OCI-LY7 (cell line): ENCODE results near the gene PAX2. TPM values are rescaled to one million over a fixed set of nuclear protein-coding genes. Genes with fewer than 3 reads are reported as not detected.

Source experiments
- BruUV-seq: library from RNA; stranded (reverse); fragments of 400-500 nt; replicated peaks from 2 replicates; lab custom pipeline; 2021; lab: Mats Ljungman, UMichigan
- CTCF ChIA-PET: fragments of 300-600 bp; sonication (Branson Sonifier 250); formaldehyde crosslinking; loops from one replicate; lab custom pipeline; 2022; ENCODE audit warnings: antibody characterized with exemption; ENCODE audit not compliant: unreplicated experiment; lab: Charles Lee
- POLR2A ChIA-PET: fragments of 300-600 bp; sonication (Branson Sonifier 250); formaldehyde crosslinking; loops from one replicate; lab custom pipeline; 2022; ENCODE audit warnings: antibody characterized with exemption; lab: Charles Lee
- DNase-seq: peaks from one replicate; pipeline ENCODE4 v3.0.0-alpha.2; 2015; ENCODE audit warnings: low spot score
- H2AFZ ChIP-seq: fragments of 200-600 bp; sonication (generic), shearing (Covaris generic); 2 replicates; pipeline ENCODE4 v1.6.1; 2014; ENCODE audit warnings: mild to moderate bottlenecking, antibody characterized with exemption, low read length, moderate library complexity
- H3K27ac ChIP-seq: fragments of 200-600 bp; sonication (generic); 2 replicates; pipeline ENCODE4 v1.5.1; 2014; ENCODE audit warnings: mixed run types, low read depth, mild to moderate bottlenecking, moderate library complexity, low read length, inconsistent platforms; ENCODE audit not compliant: poor library complexity, severe bottlenecking
- H3K36me3 ChIP-seq: fragments of 200-600 bp; sonication (generic); 2 replicates; pipeline ENCODE4 v1.6.1; 2014; ENCODE audit warnings: mild to moderate bottlenecking, antibody characterized with exemption, low read length, moderate library complexity, mixed read lengths; ENCODE audit not compliant: insufficient read depth
- H3K4me1 ChIP-seq: fragments of 200-600 bp; sonication (generic); 2 replicates; pipeline ENCODE4 v1.5.1; 2014; ENCODE audit warnings: mild to moderate bottlenecking, low read length; ENCODE audit not compliant: insufficient read depth, poor library complexity, severe bottlenecking
- H3K4me2 ChIP-seq: fragments of 200-600 bp; sonication (generic); 2 replicates; pipeline ENCODE4 v1.6.1; 2014; ENCODE audit warnings: mild to moderate bottlenecking, low read length
- H3K4me3 ChIP-seq: fragments of 200-600 bp; sonication (generic); 2 replicates; pipeline ENCODE4 v1.5.1; 2014; ENCODE audit warnings: mild to moderate bottlenecking, low read depth, low read length; ENCODE audit not compliant: poor library complexity, severe bottlenecking
- H3K79me2 ChIP-seq: fragments of 200-600 bp; sonication (generic); 2 replicates; pipeline ENCODE4 v1.6.1; 2016; ENCODE audit warnings: low read depth, mild to moderate bottlenecking, low read length, moderate library complexity, mixed read lengths; ENCODE audit not compliant: insufficient read depth
- H3K9me2 ChIP-seq: fragments of 200-600 bp; sonication (generic); 2 replicates; pipeline ENCODE4 v1.6.1; 2016; ENCODE audit warnings: mild to moderate bottlenecking, low read length, mixed read lengths; ENCODE audit not compliant: insufficient read depth
- H3K9me3 ChIP-seq: fragments of 200-600 bp; sonication (generic); 2 replicates; pipeline ENCODE4 v1.6.1; 2014; ENCODE audit warnings: mild to moderate bottlenecking, mixed run types, low read length, mixed read lengths
- H4K20me1 ChIP-seq: fragments of 200-600 bp; sonication (generic); 2 replicates; pipeline ENCODE4 v1.6.1; 2014; ENCODE audit warnings: mild to moderate bottlenecking, antibody characterized with exemption, low read length, moderate library complexity, mixed read lengths; ENCODE audit not compliant: insufficient read depth
- CTCF ChIP-seq: fragments of 200-600 bp; sonication (generic); conservative IDR thresholded peaks from 2 replicates; pipeline ENCODE4 v1.5.1; 2014; ENCODE audit warnings: mild to moderate bottlenecking, antibody characterized with exemption, low read length, moderate library complexity, mixed read lengths
- EZH2phosphoT487 ChIP-seq: fragments of 200-600 bp; sonication (generic); IDR thresholded peaks from 2 replicates; pipeline ENCODE4 v1.6.1; 2018; ENCODE audit warnings: low read depth, borderline replicate concordance, mild to moderate bottlenecking, mixed run types, antibody characterized with exemption, low read length, moderate library complexity, mixed read lengths
- intact Hi-C: fragments of 100-400 bp; cut with micrococcal nuclease; formaldehyde crosslinking; loops from one replicate; pipeline ENCODE4 v1.10.0; 2022; ENCODE audit not compliant: unreplicated experiment
- total RNA-seq, 2 experiments: library from RNA; depleted of rRNA in 1 of 2; stranded (reverse); fragments of >200 nt in 1 of 2; shearing (Covaris generic) in 1 of 2; gene quantifications; 2 replicates each; pipeline ENCODE4 v1.2.3, GENCODE V29; 2014 to 2022

The PAX2 gene
- total RNA-seq, 2 experiments from 2014 or later = not detected

GRCh38 chr10:100714566-100714950, 30.8 kb upstream of the PAX2 start:
- Histone ChIP-seq H3K36me3 (no peaks in the 10 kb centered on the region), H3K79me2 (no peaks in the 10 kb centered on the region), H3K27ac (no peak overlapping the region), H3K4me1 (no peaks in the 10 kb centered on the region), H3K9me3 (no peaks in the 10 kb centered on the region), H3K9me2 (no peaks in the 10 kb centered on the region), H4K20me1 (no peaks in the 10 kb centered on the region; the same call in 1 of the 2 replicates), H2AFZ (no peak overlapping the region), H3K4me3 (no peak overlapping the region), H3K4me2 (no peak overlapping the region)
- no TSS peak for BruUV-seq
- POLR2A ChIA-PET = no interaction called here
- no peak for DNase-seq
- intact Hi-C loops = no loop called here
- TF ChIP-seq CTCF (no peak), EZH2phosphoT487 (no peak)
- CTCF ChIA-PET = no interaction called here

GRCh38 chr10:100715101-100715444, 30.3 kb upstream of the PAX2 start:
- no peaks in the 10 kb centered on the region for H3K79me2 ChIP-seq
- H3K9me3 ChIP-seq = no peaks in the 10 kb centered on the region
- no TSS peak for BruUV-seq
- H3K9me2 ChIP-seq = no peaks in the 10 kb centered on the region
- DNase-seq = no peak
- CTCF ChIA-PET = no interaction called here
- no peaks in the 10 kb centered on the region; the same call in 1 of the 2 replicates for H4K20me1 ChIP-seq
- no peak overlapping the region for H3K4me3 ChIP-seq
- no peaks in the 10 kb centered on the region for H3K4me1 ChIP-seq
- H2AFZ ChIP-seq = no peak overlapping the region
- POLR2A ChIA-PET = no interaction called here
- TF ChIP-seq CTCF (no peak), EZH2phosphoT487 (no peak)
- H3K36me3 ChIP-seq = no peaks in the 10 kb centered on the region
- intact Hi-C loops = no loop called here
- H3K4me2 ChIP-seq = no peak overlapping the region
- H3K27ac ChIP-seq = no peak overlapping the region

- no TSS peak for BruUV-seq
- CTCF ChIA-PET = no interaction called here
- intact Hi-C loops = no loop called here
Measured at GRCh38 chr10:100715445-100716385, 29.7 kb upstream of the PAX2 start.

More at GRCh38 chr10:100715445-100716385, 29.7 kb upstream of the PAX2 start:
- H4K20me1 ChIP-seq = no peaks in the 10 kb centered on the region; the same call in 1 of the 2 replicates
- H3K4me3 ChIP-seq = no peak overlapping the region
- no peaks in the 10 kb centered on the region for H3K9me3 ChIP-seq
- no peak overlapping the region for H3K4me2 ChIP-seq
- no peaks in the 10 kb centered on the region for H3K79me2 ChIP-seq
- no peak overlapping the region for H3K27ac ChIP-seq
- POLR2A ChIA-PET = interaction anchor here (0.6 kb wide), 1 partner anchor 928 kb away, joined by 3 read pairs; no protein-coding TSS in a partner anchor
- DNase-seq = no peak
- H3K36me3 ChIP-seq = no peaks in the 10 kb centered on the region
- no peaks in the 10 kb centered on the region for H3K4me1 ChIP-seq
- no peak overlapping the region for H2AFZ ChIP-seq
- H3K9me2 ChIP-seq = no peaks in the 10 kb centered on the region
- TF ChIP-seq CTCF (no peak), EZH2phosphoT487 (no peak)
